Measurements from ENCODE around the gene QRSL1.

- TF ChIP-seq CTCF (IDR thresholded peaks at IDR 0.05) (no peak), POLR2A (IDR thresholded peaks at IDR 0.05) (no peak)
Observed at GRCh38 chr6:106617857-106618256, 11.5 kb upstream of the QRSL1 start.
